Loucy (cell line): ENCODE data around the gene KIF21A.

Experiments
- CTCF ChIP-seq: fragments of 200-600 bp; sonication (generic); conservative IDR thresholded peaks from 2 replicates; pipeline ENCODE4 v1.5.1; 2014; ENCODE audit warnings: mild to moderate bottlenecking, antibody characterized with exemption, low read length
- EZH2phosphoT487 ChIP-seq: fragments of 200-600 bp; IDR thresholded peaks from 2 replicates; pipeline ENCODE4 v1.6.1; 2018; ENCODE audit warnings: antibody characterized with exemption, mild to moderate bottlenecking, moderate library complexity, borderline replicate concordance

DNA sequence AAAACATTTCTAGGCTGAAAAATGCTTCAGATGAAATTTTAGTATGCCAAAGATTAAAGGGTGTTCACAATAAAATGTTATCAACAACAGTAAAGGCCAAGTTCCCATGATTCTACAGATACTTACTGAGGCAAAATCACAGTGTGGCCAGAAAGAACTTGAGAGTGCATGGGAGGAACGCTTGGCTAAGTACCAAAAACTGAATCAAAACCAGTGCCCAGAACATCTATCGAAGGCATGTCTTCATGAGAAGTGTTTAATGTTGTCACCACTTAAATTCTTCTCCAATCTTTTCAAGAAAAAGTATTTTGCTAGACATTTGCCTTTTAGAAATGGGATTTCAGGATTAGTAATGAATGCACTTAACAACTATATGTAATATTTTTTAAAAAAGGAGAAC is 41.5 kb downstream of the KIF21A start:
- TF ChIP-seq CTCF (no peak), EZH2phosphoT487 (no peak)
